Measurements from ENCODE around the gene COL26A1.
A peak's percentile ranks its signal among the peaks of the same experiment; 100 is the strongest.

COL26A1 gene

DNA sequence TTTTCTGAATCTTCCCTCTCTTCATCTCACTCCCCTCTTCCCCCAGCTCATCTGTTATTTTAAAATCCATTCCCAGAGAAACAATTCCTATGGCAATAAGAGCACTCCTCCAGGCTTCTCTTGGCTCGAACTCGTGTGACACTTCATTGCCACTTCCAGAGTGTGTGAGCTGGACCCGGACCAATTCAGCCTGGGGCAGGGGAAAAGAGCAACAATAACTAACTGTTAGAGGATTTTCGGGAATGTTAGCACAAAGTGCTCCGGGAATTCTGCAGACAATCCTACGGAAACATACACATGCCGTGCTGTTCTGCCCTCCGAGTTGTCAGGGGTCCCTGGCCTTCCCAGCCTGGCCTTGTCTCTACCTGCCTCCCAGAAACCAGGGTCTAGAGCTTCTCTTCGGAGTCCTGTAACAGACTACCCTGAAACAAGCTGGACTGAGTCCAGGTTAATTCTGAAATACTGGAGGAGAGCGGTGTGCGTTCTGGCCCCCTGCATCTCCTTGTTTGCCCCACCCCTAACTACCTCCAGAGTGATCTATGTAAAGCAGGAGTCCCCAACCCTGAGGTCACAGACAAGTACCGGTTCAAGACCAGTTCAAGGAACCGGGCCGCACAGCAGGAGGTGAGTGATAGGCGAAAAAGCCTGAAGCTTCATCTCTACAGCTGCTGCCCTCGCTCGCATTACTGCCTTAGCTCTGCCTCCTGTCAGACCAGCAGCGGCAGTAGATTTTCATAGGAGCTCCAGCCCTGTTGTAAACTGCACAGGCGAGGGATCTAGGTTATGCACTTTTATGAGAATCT is 11.3 kb downstream of the COL26A1 start:
- DNase-seq, result no peak

GRCh38 chr7:101374990-101375389 is 12.3 kb downstream of the COL26A1 start:
- DNase-seq, result no peak

DNA sequence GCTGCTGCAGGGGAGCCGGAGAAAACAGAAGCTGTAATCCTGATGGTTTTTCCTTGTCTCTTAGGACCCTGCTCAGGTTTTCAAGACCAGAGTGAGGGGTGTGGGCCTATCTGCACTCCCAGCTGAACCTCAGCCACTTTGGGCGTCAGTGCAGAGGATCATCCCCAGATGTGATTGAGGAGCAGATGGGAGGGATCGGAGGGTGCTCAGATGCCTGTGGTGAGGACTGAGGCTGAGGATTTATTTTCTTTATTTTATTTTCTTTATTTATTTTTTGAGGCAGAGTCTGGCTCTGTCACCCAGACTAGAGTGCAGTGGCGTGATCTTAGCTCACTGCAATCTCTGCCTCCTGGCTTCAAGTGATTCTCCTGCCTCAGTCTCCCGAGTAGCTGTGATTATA is 13.9 kb downstream of the COL26A1 start:
- DNase-seq, result no peak

GRCh38 chr7:101377189-101377736 is 14.6 kb downstream of the COL26A1 start:
- no peak for DNase-seq

GRCh38 chr7:101378751-101379174 is 16.1 kb downstream of the COL26A1 start:
- no peak for DNase-seq

GRCh38 chr7:101379302-101379701 is 16.6 kb downstream of the COL26A1 start:
- no peak for DNase-seq

- no peak for DNase-seq
Observed at GRCh38 chr7:101381549-101382111, 19.0 kb downstream of the COL26A1 start.

- no peak for DNase-seq
Observed at GRCh38 chr7:101382937-101383336, 20.3 kb downstream of the COL26A1 start.

DNA sequence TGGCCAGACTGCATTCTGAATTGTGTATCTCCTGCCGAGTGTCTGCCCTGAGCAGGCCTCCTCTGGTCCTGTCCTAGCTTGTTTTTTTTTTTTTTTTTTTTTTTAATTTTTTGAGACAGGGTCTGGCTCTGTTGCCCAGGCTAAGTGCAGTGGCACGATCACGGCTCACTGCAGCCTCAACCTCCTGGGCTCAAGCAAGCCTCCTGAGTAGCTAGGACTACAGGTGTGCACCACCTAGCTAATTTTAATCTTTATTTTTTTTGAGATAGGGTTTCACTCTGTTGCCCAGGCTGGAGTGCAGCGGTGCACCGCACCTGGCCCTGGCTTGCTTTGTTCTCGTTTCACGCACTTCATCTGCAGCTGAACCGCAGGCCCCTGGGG is 23.5 kb downstream of the COL26A1 start:
- no peak for DNase-seq

- DNase-seq, result no peak
Observed at GRCh38 chr7:101386558-101387231, 24.0 kb downstream of the COL26A1 start.

DNA sequence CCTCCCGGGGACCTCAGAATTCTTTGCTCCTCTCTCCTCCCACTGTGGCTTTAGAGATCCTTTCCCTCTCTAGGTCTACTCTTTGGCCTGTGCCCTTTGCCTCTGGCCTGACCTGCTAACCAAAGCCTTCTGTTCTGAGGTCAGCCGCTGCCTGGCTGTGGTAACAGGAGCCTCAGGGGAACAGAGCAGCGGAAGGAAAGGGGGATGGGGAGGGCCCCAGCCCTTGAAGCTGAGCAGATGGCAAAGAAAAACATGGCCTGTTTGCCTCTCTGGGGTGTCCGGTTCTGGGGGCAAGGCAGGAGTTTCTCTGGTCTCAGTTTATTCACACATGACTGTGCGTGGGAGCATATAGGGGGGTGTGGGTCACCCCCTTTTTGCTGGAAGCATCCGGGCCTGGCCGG is 28.2 kb downstream of the COL26A1 start:
- peak; percentile 44 to 53 for DNase-seq

DNA sequence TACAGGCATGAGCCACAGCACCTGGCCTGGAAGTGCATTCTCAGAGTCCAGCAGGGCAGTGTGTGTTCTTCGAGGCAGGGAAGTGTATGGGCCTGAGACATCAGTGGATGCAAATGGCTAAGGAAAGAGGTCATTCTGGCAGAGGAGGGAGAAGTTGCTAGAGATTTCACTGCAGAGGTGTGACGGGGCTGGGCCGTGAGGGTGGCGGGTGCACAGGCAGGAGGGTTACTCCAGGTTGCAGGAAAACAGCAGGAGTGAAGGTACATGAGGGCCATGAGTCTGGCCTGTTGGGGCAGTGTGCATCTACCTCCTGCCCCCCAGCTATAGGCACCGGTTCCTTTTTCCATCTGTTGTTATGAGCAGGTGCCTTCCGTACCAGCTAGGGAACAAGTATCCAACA is 29.3 kb downstream of the COL26A1 start:
- DNase-seq, result no peak

DNA sequence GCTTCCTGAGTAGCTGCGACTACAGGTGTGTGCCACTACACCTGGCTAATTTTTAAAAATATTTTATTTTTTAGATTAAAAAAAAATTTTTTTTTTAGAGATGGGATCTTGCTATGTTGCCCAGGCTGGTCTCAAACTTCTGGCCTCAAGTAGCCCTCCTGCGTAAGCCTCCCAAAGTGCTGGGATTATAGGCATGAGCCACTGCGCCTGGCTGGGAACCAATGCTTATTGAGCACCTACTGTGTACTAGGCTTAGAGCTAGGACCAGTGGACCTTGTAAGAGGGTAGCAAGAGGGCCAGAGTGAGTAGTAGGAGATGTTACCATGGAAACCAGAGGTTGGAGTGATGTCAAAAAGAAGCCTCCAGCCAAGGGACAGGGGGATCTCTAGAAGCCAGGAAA is 31.2 kb downstream of the COL26A1 start:
- DNase-seq, result no peak

DNA sequence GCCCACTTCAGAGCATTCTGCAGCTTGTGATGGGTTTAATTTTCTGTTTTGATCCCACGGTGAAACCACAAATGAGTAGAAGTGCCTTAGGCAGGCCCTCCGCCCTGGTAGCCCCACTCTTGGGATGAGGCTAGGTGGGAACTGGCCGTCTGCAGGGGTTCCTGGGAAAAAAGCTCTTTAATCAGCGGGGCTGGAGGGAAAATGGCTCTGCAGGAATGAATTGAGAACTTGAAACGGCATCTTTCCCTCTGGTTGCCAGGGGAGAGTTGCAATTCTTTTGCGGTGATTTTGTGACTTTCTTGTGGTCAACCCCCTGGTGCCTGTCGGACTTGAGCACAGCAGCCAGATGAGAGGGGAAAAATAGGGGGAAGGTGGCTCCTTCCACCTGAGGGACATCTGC is 32.7 kb downstream of the COL26A1 start:
- DNase-seq, result no peak

DNA sequence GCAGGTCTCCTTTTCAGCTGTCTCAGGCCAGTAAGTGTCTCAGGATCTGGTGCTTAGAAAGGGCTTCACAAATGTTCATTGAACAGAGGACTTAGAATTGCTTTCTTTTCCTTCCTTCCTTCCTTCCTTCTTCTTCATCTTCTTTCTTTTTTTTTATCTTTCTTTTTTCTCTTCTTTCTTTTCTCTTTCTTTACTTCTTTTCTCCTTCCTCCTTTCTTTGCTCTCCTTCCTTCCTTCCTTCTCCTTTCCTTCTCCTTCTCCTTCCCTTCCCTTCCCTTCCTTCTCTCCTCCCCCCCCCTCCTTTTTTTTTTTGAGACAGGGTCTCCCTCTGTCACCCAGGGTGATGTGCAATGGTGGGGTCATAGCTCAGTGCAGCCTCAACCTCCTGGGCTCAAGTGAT is 34.6 kb downstream of the COL26A1 start:
- no peak for DNase-seq

DNA sequence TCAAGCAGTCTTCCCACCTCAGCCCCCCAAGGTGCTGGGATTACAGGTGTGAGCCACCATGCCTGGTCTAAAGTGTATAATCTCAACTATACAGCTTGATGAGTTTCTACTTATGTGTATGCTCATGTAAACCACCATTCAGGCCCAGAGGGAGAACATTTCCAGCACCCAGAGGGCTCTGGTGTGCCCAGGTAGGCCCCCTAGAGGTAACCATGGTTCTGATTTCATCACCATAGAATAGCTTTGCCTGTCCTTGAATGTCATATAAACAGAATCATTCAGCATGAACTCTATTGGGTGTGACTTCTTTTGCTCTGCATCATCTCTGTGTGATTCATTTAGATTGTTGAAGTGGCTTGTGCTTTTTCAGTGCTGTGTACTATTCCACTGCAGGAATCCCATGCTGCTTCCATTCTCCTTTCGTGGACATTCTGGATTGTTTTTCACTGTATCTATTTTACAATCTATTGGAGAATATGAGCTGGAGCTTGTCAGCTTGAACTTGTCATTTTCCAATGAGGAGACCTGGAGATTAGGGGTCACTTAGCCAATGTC is 35.2 kb downstream of the COL26A1 start:
- DNase-seq, result no peak

DNA sequence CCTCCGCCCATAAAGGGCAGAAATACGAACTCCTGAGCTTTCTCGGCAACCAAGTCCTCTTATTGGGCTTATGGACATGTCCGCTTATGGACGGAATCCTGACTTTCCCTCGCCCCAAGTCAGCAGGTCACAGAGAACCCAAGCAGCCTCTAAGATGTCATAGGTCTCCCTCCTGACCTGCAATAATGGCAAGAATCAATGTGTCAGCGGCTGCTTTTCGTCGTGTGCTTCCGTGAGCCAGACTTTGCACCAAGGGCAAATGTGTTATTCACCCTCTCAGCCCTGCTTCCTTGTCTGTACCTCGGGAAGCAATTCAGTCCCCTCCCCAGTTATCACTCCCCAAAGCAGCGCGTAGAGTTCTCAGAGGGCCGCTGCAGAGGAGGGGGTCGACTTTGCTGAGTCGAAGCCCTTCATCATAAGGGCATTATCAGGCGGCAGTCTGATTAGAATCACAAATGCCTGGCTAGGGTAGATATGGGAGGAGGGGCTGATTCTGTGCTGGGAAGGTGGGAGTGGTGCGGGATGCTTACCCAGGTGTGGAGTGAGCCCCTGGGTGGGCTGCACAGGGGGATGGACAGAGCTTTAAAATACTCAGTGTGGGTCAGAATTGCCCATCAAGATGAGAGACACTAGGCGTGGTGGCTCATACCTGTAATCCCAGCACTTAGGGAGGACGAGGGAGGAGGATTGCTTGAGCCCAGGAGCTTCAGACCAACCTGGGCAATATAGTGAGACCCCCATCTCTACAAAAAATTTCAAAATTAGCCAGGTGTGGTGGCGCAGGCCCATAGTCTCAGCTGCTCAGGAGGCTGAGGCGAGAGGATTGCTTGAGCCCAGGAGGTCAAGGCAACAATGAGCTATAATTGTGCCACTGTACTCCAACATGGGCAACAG is 36.0 kb downstream of the COL26A1 start:
- DNase-seq, result no peak

DNA sequence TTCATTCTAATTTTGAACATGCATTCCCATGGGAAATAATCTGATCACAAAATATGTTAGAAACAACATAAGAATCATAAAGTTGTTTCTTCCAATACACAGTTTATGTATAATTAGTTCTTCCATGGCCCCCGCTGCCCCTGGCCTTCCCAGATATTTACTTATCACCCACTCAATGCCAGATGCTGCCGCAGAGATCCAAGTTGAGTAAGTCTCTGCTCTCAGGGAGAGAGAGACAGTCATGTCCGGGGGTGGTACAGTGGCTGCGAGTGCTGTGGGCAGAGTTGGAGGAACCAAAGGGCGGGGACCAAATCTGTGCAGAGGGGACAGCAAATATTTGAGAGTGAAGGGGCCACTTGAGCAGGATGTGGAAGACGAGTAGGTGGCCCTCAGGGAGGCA is 37.1 kb downstream of the COL26A1 start:
- DNase-seq, result no peak

- no peak for DNase-seq
Observed at GRCh38 chr7:101400751-101401150, 38.1 kb downstream of the COL26A1 start.

- no peak for DNase-seq
Observed at GRCh38 chr7:101401390-101402080, 38.9 kb downstream of the COL26A1 start.

- DNase-seq, result no peak
Observed at GRCh38 chr7:101402081-101402779, 39.6 kb downstream of the COL26A1 start.

Measured in AML-193 (cell line).